SHP77 treated with DMSO at 0.1 percent for 48 hours (cell line): ENCODE data around the gene IFNAR1.
"Not testable (repeated sequence)": the region's sequence is repeated elsewhere in the genome, so short reads cannot be mapped to it uniquely, and the experiment has no call there.

ENCODE experiments used
- DNase-seq: peaks from one replicate; lab custom pipeline; 2025; lab: John Stamatoyannopoulos, UW

The IFNAR1 gene

GRCh38 chr21:33348706-33349105, 23.9 kb downstream of the IFNAR1 start:
- no peak for DNase-seq

GRCh38 chr21:33350676-33351075, 25.9 kb downstream of the IFNAR1 start:
- DNase-seq, result no peak

DNA sequence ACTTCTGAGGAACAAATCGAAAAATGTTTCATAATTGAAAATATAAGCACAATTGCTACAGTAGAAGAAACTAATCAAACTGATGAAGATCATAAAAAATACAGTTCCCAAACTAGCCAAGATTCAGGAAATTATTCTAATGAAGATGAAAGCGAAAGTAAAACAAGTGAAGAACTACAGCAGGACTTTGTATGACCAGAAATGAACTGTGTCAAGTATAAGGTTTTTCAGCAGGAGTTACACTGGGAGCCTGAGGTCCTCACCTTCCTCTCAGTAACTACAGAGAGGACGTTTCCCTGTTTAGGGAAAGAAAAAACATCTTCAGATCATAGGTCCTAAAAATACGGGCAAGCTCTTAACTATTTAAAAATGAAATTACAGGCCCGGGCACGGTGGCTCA, 30.6 kb downstream of the IFNAR1 start:
- DNase-seq, result no peak

- no peak for DNase-seq
Measured at GRCh38 chr21:33355996-33356395, 31.2 kb downstream of the IFNAR1 start.

- no peak for DNase-seq
Measured at GRCh38 chr21:33357177-33357576, 32.4 kb downstream of the IFNAR1 start.

- no peak for DNase-seq
Measured at GRCh38 chr21:33359446-33359845, 34.7 kb downstream of the IFNAR1 start.

GRCh38 chr21:33360281-33360680, 35.5 kb downstream of the IFNAR1 start:
- no peak for DNase-seq

GRCh38 chr21:33360881-33361602, 36.3 kb downstream of the IFNAR1 start:
- DNase-seq, result peak; percentile 50

DNA sequence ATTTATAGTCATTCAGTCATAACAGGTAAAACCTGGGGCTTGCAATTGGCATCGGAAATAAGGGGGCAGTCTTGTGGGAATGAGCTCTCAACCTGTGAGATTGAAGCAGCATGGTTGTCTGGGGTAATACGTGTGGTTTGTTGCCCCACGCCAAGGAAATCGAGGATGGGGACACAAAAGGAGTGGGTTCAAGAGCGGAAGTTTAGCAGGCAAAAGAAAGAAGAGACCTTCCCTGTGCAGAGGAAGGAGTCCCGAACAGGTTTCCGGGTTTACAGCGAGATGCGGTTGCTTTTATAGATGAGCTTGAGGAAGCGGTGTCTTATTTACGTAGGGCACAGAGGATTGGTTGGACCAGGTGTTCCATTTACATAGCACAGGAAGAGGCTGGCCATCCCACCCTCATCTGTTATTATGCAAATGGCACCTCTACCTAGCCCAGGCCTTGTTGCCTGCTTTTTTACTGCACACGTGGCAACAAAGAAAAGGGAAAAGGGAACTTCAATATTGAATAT, 37.3 kb downstream of the IFNAR1 start:
- peak; percentile 85 for DNase-seq

DNA sequence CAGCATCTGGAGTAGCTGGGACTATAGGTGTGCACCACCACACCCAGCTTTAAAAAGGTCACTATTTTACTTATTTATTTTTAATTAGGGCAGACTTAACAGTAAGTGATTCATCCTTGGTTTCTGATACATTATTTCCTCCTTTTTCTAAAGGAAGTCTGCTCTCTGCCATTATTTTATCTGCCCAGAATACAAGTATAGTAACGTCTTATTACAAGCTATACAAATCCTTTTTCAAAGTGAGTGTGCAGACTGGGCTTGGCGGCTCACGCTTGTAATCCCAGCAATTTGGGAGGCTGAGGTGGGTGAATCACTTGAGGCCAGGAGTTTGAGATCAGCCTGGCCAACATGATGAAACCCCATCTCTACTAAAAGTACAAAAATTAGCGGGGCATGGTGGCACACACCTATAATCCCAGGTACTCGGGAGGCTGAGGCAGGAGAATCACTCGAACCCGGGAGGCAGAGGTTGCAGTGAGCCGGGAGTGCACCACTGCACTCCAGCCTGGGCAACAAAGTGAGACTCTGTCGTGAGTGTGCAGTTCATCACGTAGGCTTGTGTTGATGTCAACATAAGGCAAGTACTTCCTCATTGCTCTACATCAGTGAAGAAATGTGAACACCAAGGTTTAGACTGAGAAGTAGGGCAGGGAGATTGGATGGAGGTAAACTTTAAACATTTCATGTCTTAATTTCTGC, 39.3 kb downstream of the IFNAR1 start:
- DNase-seq, result not testable (repeated sequence)

DNA sequence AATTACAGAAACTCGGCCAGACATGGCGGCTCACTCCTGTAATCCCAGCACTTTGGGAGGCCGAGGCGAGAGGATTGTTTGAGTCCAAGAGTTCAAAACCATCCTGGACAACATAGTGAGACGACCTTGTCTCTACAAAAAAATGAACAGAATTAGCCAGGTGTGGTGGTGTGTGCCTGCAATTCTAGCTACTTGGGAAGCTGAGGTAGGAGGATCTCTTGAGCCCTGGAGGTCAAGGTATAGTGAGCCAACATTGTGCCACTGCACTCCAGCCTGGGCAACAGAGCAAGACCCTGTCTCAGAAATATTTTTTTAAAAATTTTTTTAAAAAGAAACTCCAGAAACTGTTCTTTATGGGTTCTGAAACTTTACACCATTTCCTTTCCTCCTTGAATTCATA, 40.1 kb downstream of the IFNAR1 start:
- DNase-seq, result no peak

GRCh38 chr21:33367309-33367973, 42.7 kb downstream of the IFNAR1 start:
- DNase-seq, result no peak

DNA sequence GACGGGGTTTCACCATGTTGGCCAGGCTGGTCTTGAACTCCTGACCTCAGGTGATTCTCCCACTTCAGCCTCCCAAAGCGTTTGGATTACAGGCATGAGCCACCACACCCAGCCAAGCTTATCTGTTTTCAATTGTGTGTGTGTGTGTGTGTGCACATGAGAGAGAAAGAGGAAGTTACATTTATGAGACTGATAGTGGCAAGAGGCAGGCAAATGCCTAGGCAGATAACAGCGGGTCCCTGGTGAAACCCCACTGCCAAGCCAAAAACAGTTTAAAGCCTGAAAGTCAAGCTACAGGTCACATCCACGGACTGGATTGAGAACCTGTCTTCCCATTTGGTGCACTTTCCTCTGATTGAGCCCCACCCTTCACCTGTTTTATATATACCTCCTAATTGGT, 43.4 kb downstream of the IFNAR1 start:
- DNase-seq, result no peak

- no peak for DNase-seq
Measured at GRCh38 chr21:33368576-33368975, 43.8 kb downstream of the IFNAR1 start.

- no peak for DNase-seq
Measured at GRCh38 chr21:33369586-33369985, 44.8 kb downstream of the IFNAR1 start.

DNA sequence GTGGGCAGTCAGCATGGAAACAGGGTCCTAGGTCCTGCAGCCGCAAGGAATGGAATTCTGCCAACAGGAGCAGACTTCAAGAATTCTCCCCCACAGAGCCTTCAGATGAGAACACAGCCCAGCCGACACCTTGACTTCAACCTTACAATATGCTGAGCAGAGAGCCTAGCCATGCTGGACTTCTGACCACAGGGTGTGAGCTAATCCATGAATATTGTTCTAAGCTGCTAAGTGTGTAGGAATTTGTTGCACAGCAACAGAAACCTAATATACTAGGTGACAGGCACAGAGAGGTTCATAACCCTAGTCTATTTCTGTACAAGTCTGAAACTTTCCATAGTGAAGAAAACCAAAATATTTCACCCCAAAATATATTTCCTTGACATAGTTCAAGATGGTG, 45.5 kb downstream of the IFNAR1 start:
- DNase-seq, result no peak

GRCh38 chr21:33371366-33371765, 46.6 kb downstream of the IFNAR1 start:
- no peak for DNase-seq

GRCh38 chr21:33372582-33372981, 47.8 kb downstream of the IFNAR1 start:
- no peak for DNase-seq

DNA sequence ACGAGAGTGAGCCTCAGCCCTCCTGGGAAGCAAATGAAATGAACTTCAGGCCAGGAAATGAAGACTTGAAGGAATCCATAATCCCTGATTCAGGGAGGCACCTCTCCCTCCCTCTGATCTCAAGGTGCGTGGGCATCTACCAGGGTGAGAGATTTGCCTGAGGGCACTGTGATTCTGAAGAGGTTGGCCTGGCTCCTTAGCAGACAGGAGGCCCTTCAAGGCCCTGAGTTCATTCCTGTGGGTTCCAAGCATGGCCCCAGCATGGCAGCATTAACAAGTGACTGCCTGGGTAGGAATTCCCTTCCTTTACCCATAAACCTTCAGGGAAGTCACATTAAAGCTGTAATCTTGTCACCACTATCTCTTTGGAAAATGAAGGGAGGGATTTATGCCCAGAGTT, 48.7 kb downstream of the IFNAR1 start:
- DNase-seq, result no peak

GRCh38 chr21:33374080-33374449, 49.3 kb downstream of the IFNAR1 start:
- DNase-seq, result no peak

GRCh38 chr21:33374450-33375096, 49.8 kb downstream of the IFNAR1 start:
- peak; percentile 13 for DNase-seq

DNA sequence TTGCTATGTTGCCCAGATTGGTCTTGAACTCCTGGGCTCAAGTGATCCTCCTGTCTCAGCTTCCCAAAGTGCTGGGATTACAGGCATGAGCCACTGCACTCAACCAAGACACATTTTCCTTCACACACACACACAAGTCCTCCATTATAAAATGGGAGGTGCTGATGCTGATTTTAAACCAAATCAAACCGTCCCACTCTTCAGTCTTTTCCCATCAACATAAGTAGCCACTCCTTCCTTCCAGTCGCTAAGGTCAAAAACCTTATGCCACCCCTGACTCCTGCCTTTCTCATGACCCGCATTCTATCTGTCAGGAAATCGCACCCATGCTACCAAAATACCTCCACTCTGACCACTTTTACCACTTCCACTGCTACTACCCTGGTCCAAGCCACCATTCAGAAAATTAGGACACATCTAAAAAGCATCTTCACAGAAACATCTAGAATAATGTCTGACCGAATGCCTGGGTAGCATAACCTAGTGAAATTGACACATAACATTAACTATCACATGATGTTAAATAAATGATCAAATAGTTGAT, 50.4 kb downstream of the IFNAR1 start:
- DNase-seq, result no peak
